HepG2 (cell line): Measurements from ENCODE around the gene ORMDL3. TPM values are rescaled to one million over a fixed set of nuclear protein-coding genes. Genes with fewer than 3 reads are reported as not detected.

ENCODE experiments used
- ARID5B ChIP-seq: IDR thresholded peaks from 2 replicates; pipeline ENCODE4 v1.4.0; 2020; ENCODE audit warnings: mild to moderate bottlenecking, missing genetic modification reagents
- ATF5 ChIP-seq: sonication (generic); formaldehyde crosslinking; IDR thresholded peaks from 2 replicates; pipeline ENCODE4 v1.4.0; 2020; ENCODE audit warnings: mild to moderate bottlenecking, low read depth, missing genetic modification reagents
- CAMTA2 ChIP-seq: sonication (generic); formaldehyde crosslinking; IDR thresholded peaks from 2 replicates; pipeline ENCODE4 v1.4.0; 2020; ENCODE audit warnings: mild to moderate bottlenecking, missing genetic modification reagents, borderline replicate concordance
- CREM ChIP-seq, 2 experiments: sonication (generic) in 1 of 2; formaldehyde crosslinking in 1 of 2; IDR thresholded peaks; 2 replicates each; pipeline versions ENCODE4 v1.4.0 to v1.6.1; 2016 to 2020; ENCODE audit warnings: antibody characterized with exemption in 1 of 2, mild to moderate bottlenecking in 1 of 2, missing genetic modification reagents in 1 of 2
- HOXA5 ChIP-seq: sonication (generic); formaldehyde crosslinking; IDR thresholded peaks from 2 replicates; pipeline ENCODE4 v1.4.0; 2020; ENCODE audit warnings: missing genetic modification reagents
- MAZ ChIP-seq, 2 experiments: sonication (generic) in 1 of 2; formaldehyde crosslinking in 1 of 2; IDR thresholded peaks; 2 replicates each; pipeline versions ENCODE4 v1.5.0 to v1.6.1; 2012 to 2020; ENCODE audit warnings: low read depth in 2 of 2, mild to moderate bottlenecking in 2 of 2, borderline replicate concordance in 1 of 2, improper control_type of control experiment in 1 of 2, low read length in 1 of 2, missing genetic modification reagents in 1 of 2, moderate library complexity in 1 of 2
- MED1 ChIP-seq: sonication (generic); formaldehyde crosslinking; IDR thresholded peaks from 2 replicates; pipeline ENCODE4 v1.4.0; 2020; ENCODE audit warnings: missing genetic modification reagents
- PAXIP1 ChIP-seq: sonication (generic); formaldehyde crosslinking; conservative IDR thresholded peaks from 2 replicates; pipeline ENCODE4 v1.4.0; 2020; ENCODE audit warnings: mild to moderate bottlenecking, missing genetic modification reagents, moderate library complexity
- RCOR2 ChIP-seq: IDR thresholded peaks from 2 replicates; pipeline ENCODE4 v1.6.1; 2016; ENCODE audit warnings: missing biosample characterization, missing genetic modification reagents
- RFX5 ChIP-seq: IDR thresholded peaks from 2 replicates; pipeline ENCODE4 v1.6.1; 2011; ENCODE audit warnings: low read depth, low read length, improper control_type of control experiment
- SOX5 ChIP-seq: IDR thresholded peaks from 2 replicates; pipeline ENCODE4 v1.6.1; 2016; ENCODE audit warnings: borderline replicate concordance
- THAP9 ChIP-seq: sonication (generic); formaldehyde crosslinking; IDR thresholded peaks from 2 replicates; pipeline ENCODE4; 2020; ENCODE audit warnings: missing genetic modification reagents, mild to moderate bottlenecking, borderline replicate concordance
- ZBTB38 ChIP-seq: sonication (generic); formaldehyde crosslinking; IDR thresholded peaks from 2 replicates; pipeline ENCODE4 v1.5.1; 2020; ENCODE audit warnings: mild to moderate bottlenecking, missing genetic modification reagents
- ZKSCAN1 ChIP-seq: fragments of 150-350 bp; IDR thresholded peaks from 2 replicates; pipeline ENCODE4 v1.6.1; 2014; ENCODE audit warnings: low read length
- ZKSCAN8 ChIP-seq: IDR thresholded peaks from 2 replicates; pipeline ENCODE4 v1.6.1; 2016; ENCODE audit warnings: borderline replicate concordance, missing genetic modification reagents, missing compliant biosample characterization
- ZNF292 ChIP-seq: sonication (generic); formaldehyde crosslinking; IDR thresholded peaks from 2 replicates; pipeline ENCODE4 v1.8.1; 2022; ENCODE audit warnings: mild to moderate bottlenecking, low read depth, missing genetic modification reagents, borderline replicate concordance
- ZNF331 ChIP-seq: sonication (generic); formaldehyde crosslinking; IDR thresholded peaks from 2 replicates; pipeline ENCODE4 v1.4.0; 2020; ENCODE audit warnings: missing genetic modification reagents
- polyA plus RNA-seq, 8 experiments: library from polyadenylated mRNA; depleted of rRNA in 3 of 8; stranded (reverse) in 7 of 8; unstranded in 1 of 8; fragments of >200 nt; fragmentation: Illumina TruSeq in 4 of 8; extraction: Trizol in 4 of 8; gene quantifications; 2 replicates each; pipeline versions ENCODE4 v1.2.1 to v1.2.3, GENCODE V29; 2011 to 2016; ENCODE audit warnings: low read depth in 4 of 8, missing spikeins in 1 of 8, mixed read lengths in 1 of 8; ENCODE audit not compliant: insufficient read depth in 1 of 8
- total RNA-seq, 5 experiments: library from RNA; depleted of rRNA; stranded (reverse); fragments of >200 nt; fragmentation: Illumina TruSeq; extraction: Trizol; gene quantifications; 2 replicates each; pipeline ENCODE4 v1.2.3, GENCODE V29; 2016; ENCODE audit warnings: low read depth in 1 of 5

ORMDL3 gene
- total and polyA plus RNA-seq, 2 of the 13 experiments (the other 11 are each of a cell fraction or from before 2014, with no cell fraction given): 181 to 384 TPM

GRCh38 chr17:39938140-39938869 is 10.9 kb upstream of the ORMDL3 start (continued):
- TF ChIP-seq ZKSCAN8 (CRISPR knock-in tag) (no peak), SOX5 (CRISPR knock-in tag) (peak; percentile 32; the same call in 1 of the 2 replicates), MED1 (peak; percentile 50; the same call in 1 of the 2 replicates), CAMTA2 (CRISPR knock-in tag) (no peak), PAXIP1 (CRISPR knock-in tag) (0 out of 2 replicates have a peak, but pooled peaks have one; percentile 11), CREM (IDR thresholded peaks at IDR 0.05) (peak; percentile 25; the same call in 1 of the 2 replicates), CREM (CRISPR knock-in tag; IDR thresholded peaks at IDR 0.05) (no peak), ZNF331 (CRISPR knock-in tag) (peak; percentile 55; the same call in 1 of the 2 replicates), ATF5 (no peak), THAP9 (no peak), HOXA5 (CRISPR knock-in tag) (no peak), RCOR2 (CRISPR knock-in tag) (no peak), ZKSCAN1 (no peak), ARID5B (CRISPR knock-in tag) (peak; percentile 50; the same call in 1 of the 2 replicates), ZBTB38 (CRISPR knock-in tag) (no peak), RFX5 (0 out of 2 replicates have a peak, but pooled peaks have one; percentile 30), MAZ (IDR thresholded peaks at IDR 0.05; ENCODE audit: borderline replicate concordance, low read depth, low read length) (no peak), MAZ (CRISPR knock-in tag; IDR thresholded peaks at IDR 0.05; ENCODE audit: low read depth) (0 out of 2 replicates have a peak, but pooled peaks have one; percentile 36), ZNF292 (CRISPR knock-in tag) (peak; percentile 30; the same call in 1 of the 2 replicates)
